OCI-LY7 (cell line): Measurements from ENCODE around the gene CCDC12. TPM values are rescaled to one million over a fixed set of nuclear protein-coding genes. Genes with fewer than 3 reads are reported as not detected.

Experiments used
- BruUV-seq: library from RNA; stranded (reverse); fragments of 400-500 nt; replicated peaks from 2 replicates; lab custom pipeline; 2021; lab: Mats Ljungman, UMichigan
- CTCF ChIA-PET: fragments of 300-600 bp; sonication (Branson Sonifier 250); formaldehyde crosslinking; loops from one replicate; lab custom pipeline; 2022; ENCODE audit warnings: antibody characterized with exemption; ENCODE audit not compliant: unreplicated experiment; lab: Charles Lee
- POLR2A ChIA-PET: fragments of 300-600 bp; sonication (Branson Sonifier 250); formaldehyde crosslinking; loops from one replicate; lab custom pipeline; 2022; ENCODE audit warnings: antibody characterized with exemption; lab: Charles Lee
- DNase-seq: peaks from one replicate; pipeline ENCODE4 v3.0.0-alpha.2; 2015; ENCODE audit warnings: low spot score
- H2AFZ ChIP-seq: fragments of 200-600 bp; sonication (generic), shearing (Covaris generic); 2 replicates; pipeline ENCODE4 v1.6.1; 2014; ENCODE audit warnings: mild to moderate bottlenecking, antibody characterized with exemption, low read length, moderate library complexity
- H3K27ac ChIP-seq: fragments of 200-600 bp; sonication (generic); 2 replicates; pipeline ENCODE4 v1.5.1; 2014; ENCODE audit warnings: mixed run types, low read depth, mild to moderate bottlenecking, moderate library complexity, low read length, inconsistent platforms; ENCODE audit not compliant: poor library complexity, severe bottlenecking
- H3K36me3 ChIP-seq: fragments of 200-600 bp; sonication (generic); 2 replicates; pipeline ENCODE4 v1.6.1; 2014; ENCODE audit warnings: mild to moderate bottlenecking, antibody characterized with exemption, low read length, moderate library complexity, mixed read lengths; ENCODE audit not compliant: insufficient read depth
- H3K4me1 ChIP-seq: fragments of 200-600 bp; sonication (generic); 2 replicates; pipeline ENCODE4 v1.5.1; 2014; ENCODE audit warnings: mild to moderate bottlenecking, low read length; ENCODE audit not compliant: insufficient read depth, poor library complexity, severe bottlenecking
- H3K4me2 ChIP-seq: fragments of 200-600 bp; sonication (generic); 2 replicates; pipeline ENCODE4 v1.6.1; 2014; ENCODE audit warnings: mild to moderate bottlenecking, low read length
- H3K4me3 ChIP-seq: fragments of 200-600 bp; sonication (generic); 2 replicates; pipeline ENCODE4 v1.5.1; 2014; ENCODE audit warnings: mild to moderate bottlenecking, low read depth, low read length; ENCODE audit not compliant: poor library complexity, severe bottlenecking
- H3K79me2 ChIP-seq: fragments of 200-600 bp; sonication (generic); 2 replicates; pipeline ENCODE4 v1.6.1; 2016; ENCODE audit warnings: low read depth, mild to moderate bottlenecking, low read length, moderate library complexity, mixed read lengths; ENCODE audit not compliant: insufficient read depth
- H3K9me2 ChIP-seq: fragments of 200-600 bp; sonication (generic); 2 replicates; pipeline ENCODE4 v1.6.1; 2016; ENCODE audit warnings: mild to moderate bottlenecking, low read length, mixed read lengths; ENCODE audit not compliant: insufficient read depth
- H3K9me3 ChIP-seq: fragments of 200-600 bp; sonication (generic); 2 replicates; pipeline ENCODE4 v1.6.1; 2014; ENCODE audit warnings: mild to moderate bottlenecking, mixed run types, low read length, mixed read lengths
- H4K20me1 ChIP-seq: fragments of 200-600 bp; sonication (generic); 2 replicates; pipeline ENCODE4 v1.6.1; 2014; ENCODE audit warnings: mild to moderate bottlenecking, antibody characterized with exemption, low read length, moderate library complexity, mixed read lengths; ENCODE audit not compliant: insufficient read depth
- CTCF ChIP-seq: fragments of 200-600 bp; sonication (generic); conservative IDR thresholded peaks from 2 replicates; pipeline ENCODE4 v1.5.1; 2014; ENCODE audit warnings: mild to moderate bottlenecking, antibody characterized with exemption, low read length, moderate library complexity, mixed read lengths
- EZH2phosphoT487 ChIP-seq: fragments of 200-600 bp; sonication (generic); IDR thresholded peaks from 2 replicates; pipeline ENCODE4 v1.6.1; 2018; ENCODE audit warnings: low read depth, borderline replicate concordance, mild to moderate bottlenecking, mixed run types, antibody characterized with exemption, low read length, moderate library complexity, mixed read lengths
- intact Hi-C: fragments of 100-400 bp; cut with micrococcal nuclease; formaldehyde crosslinking; loops from one replicate; pipeline ENCODE4 v1.10.0; 2022; ENCODE audit not compliant: unreplicated experiment
- total RNA-seq, 2 experiments: library from RNA; depleted of rRNA in 1 of 2; stranded (reverse); fragments of >200 nt in 1 of 2; shearing (Covaris generic) in 1 of 2; gene quantifications; 2 replicates each; pipeline ENCODE4 v1.2.3, GENCODE V29; 2014 to 2022

Gene CCDC12
- total RNA-seq, 2 experiments from 2014 or later = 74.9 to 116 TPM

- no TSS peak for BruUV-seq
- intact Hi-C loops = no loop called here
Measured at GRCh38 chr3:46947546-46947901, 29.0 kb downstream of the CCDC12 start.

GRCh38 chr3:46946856-46947545, 29.5 kb downstream of the CCDC12 start:
- H3K9me2 ChIP-seq = no peaks in the 10 kb centered on the region
- no peaks in the 10 kb centered on the region for H3K9me3 ChIP-seq
- DNase-seq = no peak
- H3K36me3 ChIP-seq = peaks cover 80% of the 10 kb centered on the region
- BruUV-seq = no TSS peak
- no peak for TF ChIP-seq EZH2phosphoT487
- TF ChIP-seq CTCF = no peak
- H3K4me3 ChIP-seq = no peak overlapping the region
- CTCF ChIA-PET = no interaction called here
- intact Hi-C loops = no loop called here
- peaks cover 43% of the 10 kb centered on the region for H4K20me1 ChIP-seq
- POLR2A ChIA-PET = interaction anchor here (0.6 to 2.0 kb wide), 4 partner anchors 9 to 30 kb away, joined by 3 to 8 read pairs (median 6); no protein-coding TSS in a partner anchor
- peaks cover 100% of the 10 kb centered on the region for H3K79me2 ChIP-seq
- peak overlapping the region; percentile 5; the same call in 1 of the 2 replicates for H3K4me2 ChIP-seq
- H2AFZ ChIP-seq = no peak overlapping the region
- H3K4me1 ChIP-seq = peaks cover 49% of the 10 kb centered on the region
- peak overlapping the region; percentile 9 for H3K27ac ChIP-seq

More at GRCh38 chr3:46947546-46947901, 29.0 kb downstream of the CCDC12 start:
- Histone ChIP-seq H3K36me3 (peaks cover 80% of the 10 kb centered on the region), H3K9me2 (no peaks in the 10 kb centered on the region), H3K4me3 (no peak overlapping the region), H3K9me3 (no peaks in the 10 kb centered on the region), H3K79me2 (peaks cover 100% of the 10 kb centered on the region), H3K4me1 (peaks cover 55% of the 10 kb centered on the region), H3K4me2 (peak overlapping the region; percentile 5; the same call in 1 of the 2 replicates), H3K27ac (peak overlapping the region; percentile 9), H2AFZ (no peak overlapping the region), H4K20me1 (peaks cover 47% of the 10 kb centered on the region)
- DNase-seq = no peak
- POLR2A ChIA-PET = interaction anchor here (0.6 to 2.0 kb wide), 2 partner anchors 9 to 29 kb away, joined by 4 to 8 read pairs; no protein-coding TSS in a partner anchor
- CTCF ChIA-PET = no interaction called here
- TF ChIP-seq EZH2phosphoT487 (no peak), CTCF (no peak)

DNA sequence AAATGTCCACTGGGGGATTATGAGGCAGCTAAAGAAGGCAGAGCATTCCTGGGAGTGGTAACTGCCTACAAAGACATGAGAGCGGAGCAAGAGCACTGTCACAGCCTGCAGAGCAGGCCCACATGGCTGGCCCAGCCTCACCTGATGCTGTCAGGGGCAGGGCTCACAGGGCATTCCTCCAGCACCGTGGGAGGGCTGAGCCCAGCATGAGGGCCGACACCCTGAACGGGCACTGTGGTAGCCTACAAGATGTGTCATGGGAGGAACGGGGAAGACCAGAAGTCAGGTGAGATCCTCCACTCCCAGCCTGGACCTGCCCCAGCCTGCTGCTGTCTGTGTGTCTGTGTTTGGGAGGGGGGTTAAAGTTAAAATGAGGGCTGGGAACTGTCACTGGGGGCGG, 30.1 kb downstream of the CCDC12 start:
- H3K27ac ChIP-seq = no peak overlapping the region
- H3K9me3 ChIP-seq = no peaks in the 10 kb centered on the region
- peaks cover 46% of the 10 kb centered on the region for H3K4me1 ChIP-seq
- no peak overlapping the region for H3K4me2 ChIP-seq
- H3K4me3 ChIP-seq = no peak overlapping the region
- H3K79me2 ChIP-seq = peaks cover 100% of the 10 kb centered on the region
- TF ChIP-seq CTCF (no peak), EZH2phosphoT487 (no peak)
- H3K36me3 ChIP-seq = peaks cover 83% of the 10 kb centered on the region
- intact Hi-C loops = no loop called here
- ChIA-PET POLR2A (interaction anchor here (1.0 to 2.0 kb wide), 4 partner anchors 8 to 27 kb away, joined by 3 to 8 read pairs (median 6); no protein-coding TSS in a partner anchor), CTCF (no interaction called here)
- no peak overlapping the region for H2AFZ ChIP-seq
- no TSS peak for BruUV-seq
- H4K20me1 ChIP-seq = peaks cover 43% of the 10 kb centered on the region
- H3K9me2 ChIP-seq = no peaks in the 10 kb centered on the region
- no peak for DNase-seq
